HUDEP-2 (cell line): ENCODE results near the gene PCSK4.

Experiments
- DNase-seq, 76 experiments: peaks; one replicate each; lab custom pipeline; 2025; ENCODE audit not compliant: unreplicated experiment in 76 of 76; lab: John Stamatoyannopoulos, UW

Gene PCSK4

GRCh38 chr19:1457031-1457739 is 33.0 kb downstream of the PCSK4 start:
- no peak for DNase-seq

GRCh38 chr19:1456121-1456900 is 33.8 kb downstream of the PCSK4 start:
- DNase-seq, result no peak

GRCh38 chr19:1455336-1456120 is 34.6 kb downstream of the PCSK4 start:
- peak in 74 of 76 experiments; percentile 49 to 99 (median 94) for DNase-seq

- peak in 35 of 76 experiments; percentile 12 to 79 (median 41) for DNase-seq
Observed at GRCh38 chr19:1455002-1455335, 35.2 kb downstream of the PCSK4 start.

GRCh38 chr19:1453525-1454364 is 36.4 kb downstream of the PCSK4 start:
- peak in 38 of 76 experiments; percentile 16 to 79 (median 45) for DNase-seq

- no peak for DNase-seq
Observed at GRCh38 chr19:1452802-1453524, 37.2 kb downstream of the PCSK4 start.

GRCh38 chr19:1451916-1452801 is 38.0 kb downstream of the PCSK4 start:
- DNase-seq, result no peak

- no peak for DNase-seq
Observed at GRCh38 chr19:1450735-1451731, 39.1 kb downstream of the PCSK4 start.

- peak in 2 of 76 experiments; percentile 18 to 26 for DNase-seq
Observed at GRCh38 chr19:1449467-1450442, 40.4 kb downstream of the PCSK4 start, which contains the start of gene APC2. TSS of gene APC2 (plus strand) at chr19:1450121. CDS start at chr19:1453002, 2,881 bp downstream.

- DNase-seq, result no peak
Observed at GRCh38 chr19:1447944-1448343, 42.2 kb downstream of the PCSK4 start.

GRCh38 chr19:1447504-1447903 is 42.6 kb downstream of the PCSK4 start:
- DNase-seq, result no peak

GRCh38 chr19:1446713-1447481 is 43.3 kb downstream of the PCSK4 start:
- peak in 7 of 76 experiments; percentile 20 to 41 (median 28) for DNase-seq

GRCh38 chr19:1445932-1446712 is 44.0 kb downstream of the PCSK4 start:
- no peak for DNase-seq

- DNase-seq, result peak in 57 of 76 experiments; percentile 13 to 86 (median 62)
Observed at GRCh38 chr19:1445185-1445931, 44.8 kb downstream of the PCSK4 start.
